GM23338 (cell line): ENCODE results near the gene GPRC5B. TPM values are rescaled to one million over a fixed set of nuclear protein-coding genes. Genes with fewer than 3 reads are reported as not detected.

Experiments used
- ATAC-seq: fragments of 200-7000 bp; cut with Tn5 transposase; 3 replicates; pipeline ENCODE4 v1.9.1; 2020
- DNase-seq: peaks from one replicate; pipeline ENCODE4 v3.0.0-alpha.2; 2015; ENCODE audit warnings: low spot score
- H2AFZ ChIP-seq: fragments of 200-600 bp; sonication (generic); 2 replicates; pipeline ENCODE4 v1.8.0; 2016; ENCODE audit warnings: antibody characterized with exemption, mild to moderate bottlenecking, moderate library complexity
- H3F3A ChIP-seq: fragments of 200-600 bp; sonication (generic); replicated peaks from 2 replicates; pipeline ENCODE4 v1.8.0; 2017; ENCODE audit warnings: antibody characterized with exemption, mixed run types, low read depth
- H3K27ac ChIP-seq: fragments of 200-600 bp; sonication (generic); 2 replicates; pipeline ENCODE4 v1.6.1; 2016; ENCODE audit warnings: low read depth
- H3K27me3 ChIP-seq: fragments of 200-600 bp; sonication (generic); 2 replicates; pipeline ENCODE4 v1.8.0; 2016; ENCODE audit warnings: mild to moderate bottlenecking, mixed run types, moderate library complexity; ENCODE audit not compliant: insufficient read depth
- H3K36me3 ChIP-seq: fragments of 200-600 bp; sonication (generic); 2 replicates; pipeline ENCODE4 v1.8.0; 2016; ENCODE audit warnings: mild to moderate bottlenecking; ENCODE audit not compliant: insufficient read depth
- H3K4me1 ChIP-seq: fragments of 200-600 bp; sonication (generic); 2 replicates; pipeline ENCODE4 v1.8.0; 2016; ENCODE audit warnings: mild to moderate bottlenecking, moderate library complexity; ENCODE audit not compliant: insufficient read depth
- H3K4me2 ChIP-seq: fragments of 200-600 bp; sonication (generic); 2 replicates; pipeline ENCODE4 v1.7.1; 2017; ENCODE audit warnings: mixed run types
- H3K4me3 ChIP-seq: fragments of 200-600 bp; sonication (generic); 2 replicates; pipeline ENCODE4 v1.6.1; 2016; ENCODE audit warnings: mixed run types
- H3K79me2 ChIP-seq: fragments of 200-600 bp; sonication (generic); replicated peaks from 2 replicates; pipeline ENCODE4 v1.8.0; 2017; ENCODE audit warnings: mild to moderate bottlenecking; ENCODE audit not compliant: insufficient read depth
- H3K9me2 ChIP-seq: fragments of 200-600 bp; sonication (generic); 2 replicates; pipeline ENCODE4 v1.8.0; 2017; ENCODE audit not compliant: insufficient read depth
- H4K20me1 ChIP-seq: fragments of 200-600 bp; sonication (generic); replicated peaks from 2 replicates; pipeline ENCODE4 v1.8.0; 2017; ENCODE audit warnings: mild to moderate bottlenecking; ENCODE audit not compliant: insufficient read depth
- H3K27ac Mint-ChIP-seq: 2 replicates; pipeline ENCODE4 v1.8.0; 2020; ENCODE audit warnings: inconsistent platforms, mild to moderate bottlenecking, moderate library complexity, mixed read lengths
- H3K27me3 Mint-ChIP-seq: 3 replicates; pipeline ENCODE4 v1.8.0; 2022; ENCODE audit warnings: low read depth, mild to moderate bottlenecking, moderate library complexity, mixed read lengths, inconsistent platforms; ENCODE audit not compliant: insufficient read depth, poor library complexity
- H3K36me3 Mint-ChIP-seq: 3 replicates; pipeline ENCODE4 v1.8.0; 2021; ENCODE audit warnings: low read depth, mild to moderate bottlenecking, inconsistent platforms, moderate library complexity, mixed read lengths
- H3K4me1 Mint-ChIP-seq: 3 replicates; pipeline ENCODE4 v1.8.0; 2020; ENCODE audit warnings: mild to moderate bottlenecking, inconsistent platforms, mixed read lengths
- H3K4me3 Mint-ChIP-seq: 3 replicates; pipeline ENCODE4 v1.8.0; 2021; ENCODE audit warnings: moderate library complexity, mild to moderate bottlenecking, inconsistent platforms, mixed read lengths
- H3K9me3 Mint-ChIP-seq: 3 replicates; pipeline ENCODE4 v1.8.0; 2020; ENCODE audit warnings: moderate library complexity, mild to moderate bottlenecking, inconsistent platforms, mixed read lengths
- EZH2 ChIP-seq: fragments of 200-600 bp; sonication (generic); IDR thresholded peaks from one replicate; pipeline ENCODE4 v1.8.0; 2017; ENCODE audit warnings: antibody characterized with exemption, mild to moderate bottlenecking, low read depth; ENCODE audit not compliant: unreplicated experiment
- JUNB ChIP-seq: IDR thresholded peaks from one replicate; pipeline ENCODE4 v1.6.1; 2016; ENCODE audit warnings: antibody characterized with exemption; ENCODE audit not compliant: unreplicated experiment
- NANOG ChIP-seq: IDR thresholded peaks from 2 replicates; pipeline ENCODE4 v1.6.1; 2016; ENCODE audit warnings: antibody characterized with exemption, borderline replicate concordance
- STAT1 ChIP-seq: IDR thresholded peaks from one replicate; pipeline ENCODE4 v1.6.1; 2016; ENCODE audit warnings: antibody characterized with exemption; ENCODE audit not compliant: unreplicated experiment
- ZNF114 ChIP-seq: fragments of 250-450 bp; sonication (Bioruptor Pico); IDR thresholded peaks from 2 replicates; pipeline ENCODE4 v1.5.0; 2020; ENCODE audit warnings: mild to moderate bottlenecking, moderate library complexity
- ZNF331 ChIP-seq: fragments of 250-450 bp; sonication (Bioruptor Pico); IDR thresholded peaks from 2 replicates; pipeline ENCODE4 v1.5.0; 2020; ENCODE audit warnings: low read depth, mild to moderate bottlenecking, moderate library complexity
- polyA plus RNA-seq: library from polyadenylated mRNA; unstranded; fragments of >200 nt; fragmentation: Nextera tagmentation; extraction: Ambion mirVana; gene quantifications from 2 replicates; pipeline ENCODE4 v1.2.1, GENCODE V29; 2016
- total RNA-seq: library from RNA; depleted of rRNA; stranded (reverse); fragments of >200 nt; shearing (Covaris generic); gene quantifications from 2 replicates; pipeline ENCODE4 v1.2.3, GENCODE V29; 2014
- TF ChIP-seq, protein P1 (sequence below), 2 experiments: fragments of 200-600 bp in 1 of 2; sonication (generic) in 1 of 2; conservative IDR thresholded peaks; 2 replicates each; pipeline versions ENCODE4 v1.5.1 to v1.6.1; 2016 to 2017; ENCODE audit warnings: antibody characterized with exemption in 2 of 2, low read depth in 2 of 2, mild to moderate bottlenecking in 2 of 2, moderate library complexity in 1 of 2
- TF ChIP-seq, protein P2 (sequence below): fragments of 250-450 bp; sonication (Bioruptor Pico); IDR thresholded peaks from 2 replicates; pipeline ENCODE4 v1.5.0; 2020; ENCODE audit warnings: mild to moderate bottlenecking, moderate library complexity
- TF ChIP-seq, protein P3 (sequence below): IDR thresholded peaks from 2 replicates; pipeline ENCODE4 v1.6.1; 2016; ENCODE audit warnings: antibody characterized with exemption

GPRC5B gene
- total and polyA plus RNA-seq, 2 experiments from 2014 or later: 70.9 to 82.5 TPM

DNA sequence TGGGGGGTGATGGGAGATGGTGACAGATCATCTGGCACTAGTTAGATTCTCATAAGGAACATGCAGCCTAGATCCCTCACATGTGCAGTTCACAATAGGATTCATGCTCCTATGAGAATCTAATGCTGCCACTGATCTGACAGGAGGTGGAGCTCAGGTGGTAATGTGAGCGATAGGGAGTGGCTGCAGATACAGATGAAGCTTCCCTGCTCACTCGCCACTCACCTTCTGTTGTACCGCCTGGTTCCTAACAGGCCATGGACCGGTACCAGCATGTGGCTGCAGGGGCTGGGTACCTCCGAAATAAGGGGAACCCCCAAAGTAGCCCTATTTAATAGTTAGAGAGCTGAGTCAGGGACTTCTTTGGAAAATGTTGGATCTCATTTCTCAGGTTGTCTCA lies 60.4 kb downstream of the GPRC5B start (continued):
- TF ChIP-seq, protein P1, sequence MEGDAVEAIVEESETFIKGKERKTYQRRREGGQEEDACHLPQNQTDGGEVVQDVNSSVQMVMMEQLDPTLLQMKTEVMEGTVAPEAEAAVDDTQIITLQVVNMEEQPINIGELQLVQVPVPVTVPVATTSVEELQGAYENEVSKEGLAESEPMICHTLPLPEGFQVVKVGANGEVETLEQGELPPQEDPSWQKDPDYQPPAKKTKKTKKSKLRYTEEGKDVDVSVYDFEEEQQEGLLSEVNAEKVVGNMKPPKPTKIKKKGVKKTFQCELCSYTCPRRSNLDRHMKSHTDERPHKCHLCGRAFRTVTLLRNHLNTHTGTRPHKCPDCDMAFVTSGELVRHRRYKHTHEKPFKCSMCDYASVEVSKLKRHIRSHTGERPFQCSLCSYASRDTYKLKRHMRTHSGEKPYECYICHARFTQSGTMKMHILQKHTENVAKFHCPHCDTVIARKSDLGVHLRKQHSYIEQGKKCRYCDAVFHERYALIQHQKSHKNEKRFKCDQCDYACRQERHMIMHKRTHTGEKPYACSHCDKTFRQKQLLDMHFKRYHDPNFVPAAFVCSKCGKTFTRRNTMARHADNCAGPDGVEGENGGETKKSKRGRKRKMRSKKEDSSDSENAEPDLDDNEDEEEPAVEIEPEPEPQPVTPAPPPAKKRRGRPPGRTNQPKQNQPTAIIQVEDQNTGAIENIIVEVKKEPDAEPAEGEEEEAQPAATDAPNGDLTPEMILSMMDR (conservative IDR thresholded peaks at IDR 0.05; ENCODE audit: low read depth in 2 of 2): no peak

DNA sequence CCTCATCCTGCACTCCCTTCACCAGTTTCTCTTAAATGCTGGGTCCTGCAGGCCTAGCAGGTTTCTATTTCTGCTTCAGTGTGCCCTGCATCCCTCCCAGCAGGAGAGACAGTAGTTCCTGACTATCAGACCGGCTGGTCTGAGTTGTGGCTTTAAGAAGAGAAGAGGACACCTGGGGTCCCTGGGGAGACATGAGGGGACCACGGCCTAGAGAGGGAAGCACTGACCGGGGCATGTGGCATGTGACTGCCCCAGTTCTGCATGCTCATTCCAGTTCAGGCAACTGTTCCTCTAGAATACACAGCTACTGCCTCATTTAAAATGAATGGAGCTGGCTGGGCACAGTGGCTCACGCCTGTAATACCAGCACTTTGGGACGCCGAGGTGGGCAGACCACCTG lies 61.3 kb downstream of the GPRC5B start:
- Mint-ChIP-seq H3K27me3 (no peaks in the 10 kb centered on the region), H3K27ac (no peak overlapping the region), H3K4me3 (no peak overlapping the region), H3K4me1 (no peaks in the 10 kb centered on the region), H3K36me3 (no peaks in the 10 kb centered on the region), H3K9me3 (no peaks in the 10 kb centered on the region)
- H3K9me2 ChIP-seq: no peaks in the 10 kb centered on the region
- DNase-seq (no peak), ATAC-seq (no peak)
- no peak overlapping the region for H3K4me3 ChIP-seq
- no peak overlapping the region for H3K27ac ChIP-seq
- TF ChIP-seq STAT1 (no peak), ZNF331 (CRISPR knock-in tag) (no peak), ZNF114 (CRISPR knock-in tag) (no peak), JUNB (no peak), EZH2 (no peak), NANOG (no peak)
- TF ChIP-seq, protein P2, sequence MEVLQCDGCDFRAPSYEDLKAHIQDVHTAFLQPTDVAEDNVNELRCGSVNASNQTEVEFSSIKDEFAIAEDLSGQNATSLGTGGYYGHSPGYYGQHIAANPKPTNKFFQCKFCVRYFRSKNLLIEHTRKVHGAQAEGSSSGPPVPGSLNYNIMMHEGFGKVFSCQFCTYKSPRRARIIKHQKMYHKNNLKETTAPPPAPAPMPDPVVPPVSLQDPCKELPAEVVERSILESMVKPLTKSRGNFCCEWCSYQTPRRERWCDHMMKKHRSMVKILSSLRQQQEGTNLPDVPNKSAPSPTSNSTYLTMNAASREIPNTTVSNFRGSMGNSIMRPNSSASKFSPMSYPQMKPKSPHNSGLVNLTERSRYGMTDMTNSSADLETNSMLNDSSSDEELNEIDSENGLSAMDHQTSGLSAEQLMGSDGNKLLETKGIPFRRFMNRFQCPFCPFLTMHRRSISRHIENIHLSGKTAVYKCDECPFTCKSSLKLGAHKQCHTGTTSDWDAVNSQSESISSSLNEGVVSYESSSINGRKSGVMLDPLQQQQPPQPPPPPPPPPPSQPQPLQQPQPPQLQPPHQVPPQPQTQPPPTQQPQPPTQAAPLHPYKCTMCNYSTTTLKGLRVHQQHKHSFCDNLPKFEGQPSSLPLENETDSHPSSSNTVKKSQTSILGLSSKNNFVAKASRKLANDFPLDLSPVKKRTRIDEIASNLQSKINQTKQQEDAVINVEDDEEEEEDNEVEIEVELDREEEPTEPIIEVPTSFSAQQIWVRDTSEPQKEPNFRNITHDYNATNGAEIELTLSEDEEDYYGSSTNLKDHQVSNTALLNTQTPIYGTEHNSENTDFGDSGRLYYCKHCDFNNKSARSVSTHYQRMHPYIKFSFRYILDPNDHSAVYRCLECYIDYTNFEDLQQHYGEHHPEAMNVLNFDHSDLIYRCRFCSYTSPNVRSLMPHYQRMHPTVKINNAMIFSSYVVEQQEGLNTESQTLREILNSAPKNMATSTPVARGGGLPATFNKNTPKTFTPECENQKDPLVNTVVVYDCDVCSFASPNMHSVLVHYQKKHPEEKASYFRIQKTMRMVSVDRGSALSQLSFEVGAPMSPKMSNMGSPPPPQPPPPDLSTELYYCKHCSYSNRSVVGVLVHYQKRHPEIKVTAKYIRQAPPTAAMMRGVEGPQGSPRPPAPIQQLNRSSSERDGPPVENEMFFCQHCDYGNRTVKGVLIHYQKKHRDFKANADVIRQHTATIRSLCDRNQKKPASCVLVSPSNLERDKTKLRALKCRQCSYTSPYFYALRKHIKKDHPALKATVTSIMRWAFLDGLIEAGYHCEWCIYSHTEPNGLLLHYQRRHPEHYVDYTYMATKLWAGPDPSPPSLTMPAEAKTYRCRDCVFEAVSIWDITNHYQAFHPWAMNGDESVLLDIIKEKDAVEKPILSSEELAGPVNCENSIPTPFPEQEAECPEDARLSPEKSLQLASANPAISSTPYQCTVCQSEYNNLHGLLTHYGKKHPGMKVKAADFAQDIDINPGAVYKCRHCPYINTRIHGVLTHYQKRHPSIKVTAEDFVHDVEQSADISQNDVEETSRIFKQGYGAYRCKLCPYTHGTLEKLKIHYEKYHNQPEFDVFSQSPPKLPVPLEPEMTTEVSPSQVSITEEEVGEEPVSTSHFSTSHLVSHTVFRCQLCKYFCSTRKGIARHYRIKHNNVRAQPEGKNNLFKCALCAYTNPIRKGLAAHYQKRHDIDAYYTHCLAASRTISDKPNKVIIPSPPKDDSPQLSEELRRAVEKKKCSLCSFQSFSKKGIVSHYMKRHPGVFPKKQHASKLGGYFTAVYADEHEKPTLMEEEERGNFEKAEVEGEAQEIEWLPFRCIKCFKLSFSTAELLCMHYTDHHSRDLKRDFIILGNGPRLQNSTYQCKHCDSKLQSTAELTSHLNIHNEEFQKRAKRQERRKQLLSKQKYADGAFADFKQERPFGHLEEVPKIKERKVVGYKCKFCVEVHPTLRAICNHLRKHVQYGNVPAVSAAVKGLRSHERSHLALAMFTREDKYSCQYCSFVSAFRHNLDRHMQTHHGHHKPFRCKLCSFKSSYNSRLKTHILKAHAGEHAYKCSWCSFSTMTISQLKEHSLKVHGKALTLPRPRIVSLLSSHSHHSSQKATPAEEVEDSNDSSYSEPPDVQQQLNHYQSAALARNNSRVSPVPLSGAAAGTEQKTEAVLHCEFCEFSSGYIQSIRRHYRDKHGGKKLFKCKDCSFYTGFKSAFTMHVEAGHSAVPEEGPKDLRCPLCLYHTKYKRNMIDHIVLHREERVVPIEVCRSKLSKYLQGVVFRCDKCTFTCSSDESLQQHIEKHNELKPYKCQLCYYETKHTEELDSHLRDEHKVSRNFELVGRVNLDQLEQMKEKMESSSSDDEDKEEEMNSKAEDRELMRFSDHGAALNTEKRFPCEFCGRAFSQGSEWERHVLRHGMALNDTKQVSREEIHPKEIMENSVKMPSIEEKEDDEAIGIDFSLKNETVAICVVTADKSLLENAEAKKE (CRISPR knock-in tag): no peak
- TF ChIP-seq, protein P3, sequence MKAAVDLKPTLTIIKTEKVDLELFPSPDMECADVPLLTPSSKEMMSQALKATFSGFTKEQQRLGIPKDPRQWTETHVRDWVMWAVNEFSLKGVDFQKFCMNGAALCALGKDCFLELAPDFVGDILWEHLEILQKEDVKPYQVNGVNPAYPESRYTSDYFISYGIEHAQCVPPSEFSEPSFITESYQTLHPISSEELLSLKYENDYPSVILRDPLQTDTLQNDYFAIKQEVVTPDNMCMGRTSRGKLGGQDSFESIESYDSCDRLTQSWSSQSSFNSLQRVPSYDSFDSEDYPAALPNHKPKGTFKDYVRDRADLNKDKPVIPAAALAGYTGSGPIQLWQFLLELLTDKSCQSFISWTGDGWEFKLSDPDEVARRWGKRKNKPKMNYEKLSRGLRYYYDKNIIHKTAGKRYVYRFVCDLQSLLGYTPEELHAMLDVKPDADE: no peak
- H3K36me3 ChIP-seq: no peaks in the 10 kb centered on the region
- H3K4me1 ChIP-seq: no peaks in the 10 kb centered on the region
- no peaks in the 10 kb centered on the region for H3K79me2 ChIP-seq
- no peaks in the 10 kb centered on the region for H4K20me1 ChIP-seq
- no peaks in the 10 kb centered on the region for H3K27me3 ChIP-seq
- H3F3A ChIP-seq: no peaks in the 10 kb centered on the region
- no peak overlapping the region for H2AFZ ChIP-seq
- no peak overlapping the region for H3K4me2 ChIP-seq
